ENCODE results near the gene PSTK.

DNA sequence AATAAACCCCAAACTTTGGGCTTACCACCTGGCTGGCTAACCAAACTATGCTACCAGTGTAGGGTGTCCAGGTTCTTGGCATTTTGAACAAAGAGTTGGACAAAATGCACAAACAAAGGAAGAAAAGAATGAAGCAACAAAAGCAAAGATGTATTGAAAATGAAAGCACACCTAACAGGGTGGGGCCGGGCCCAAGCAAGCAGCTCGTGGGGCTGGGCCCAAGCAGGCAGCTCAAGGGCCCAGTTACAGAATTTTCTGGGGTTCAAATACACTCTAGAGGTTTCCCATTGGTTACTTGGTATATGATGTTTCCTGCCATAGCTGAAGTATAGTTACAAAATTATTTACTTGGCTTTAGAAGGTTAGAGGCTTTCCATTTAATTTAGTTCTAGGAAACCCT lies 44.3 kb downstream of the PSTK start:
- TF ChIP-seq, protein P1, sequence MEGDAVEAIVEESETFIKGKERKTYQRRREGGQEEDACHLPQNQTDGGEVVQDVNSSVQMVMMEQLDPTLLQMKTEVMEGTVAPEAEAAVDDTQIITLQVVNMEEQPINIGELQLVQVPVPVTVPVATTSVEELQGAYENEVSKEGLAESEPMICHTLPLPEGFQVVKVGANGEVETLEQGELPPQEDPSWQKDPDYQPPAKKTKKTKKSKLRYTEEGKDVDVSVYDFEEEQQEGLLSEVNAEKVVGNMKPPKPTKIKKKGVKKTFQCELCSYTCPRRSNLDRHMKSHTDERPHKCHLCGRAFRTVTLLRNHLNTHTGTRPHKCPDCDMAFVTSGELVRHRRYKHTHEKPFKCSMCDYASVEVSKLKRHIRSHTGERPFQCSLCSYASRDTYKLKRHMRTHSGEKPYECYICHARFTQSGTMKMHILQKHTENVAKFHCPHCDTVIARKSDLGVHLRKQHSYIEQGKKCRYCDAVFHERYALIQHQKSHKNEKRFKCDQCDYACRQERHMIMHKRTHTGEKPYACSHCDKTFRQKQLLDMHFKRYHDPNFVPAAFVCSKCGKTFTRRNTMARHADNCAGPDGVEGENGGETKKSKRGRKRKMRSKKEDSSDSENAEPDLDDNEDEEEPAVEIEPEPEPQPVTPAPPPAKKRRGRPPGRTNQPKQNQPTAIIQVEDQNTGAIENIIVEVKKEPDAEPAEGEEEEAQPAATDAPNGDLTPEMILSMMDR (IDR thresholded peaks at IDR 0.05; ENCODE audit: low read length) = no peak
- no peak for TF ChIP-seq EZH2 (IDR thresholded peaks at IDR 0.05; ENCODE audit: borderline replicate concordance, low read length)

Data from OCI-LY1 (cell line).